GM21619 (cell line): ENCODE results near the gene MTMR1.

Experiments used
- ATAC-seq: cut with Tn5 transposase; IDR thresholded peaks from one replicate; pipeline ENCODE4 v1.9.1; 2021; ENCODE audit not compliant: unreplicated experiment

MTMR1 gene

DNA sequence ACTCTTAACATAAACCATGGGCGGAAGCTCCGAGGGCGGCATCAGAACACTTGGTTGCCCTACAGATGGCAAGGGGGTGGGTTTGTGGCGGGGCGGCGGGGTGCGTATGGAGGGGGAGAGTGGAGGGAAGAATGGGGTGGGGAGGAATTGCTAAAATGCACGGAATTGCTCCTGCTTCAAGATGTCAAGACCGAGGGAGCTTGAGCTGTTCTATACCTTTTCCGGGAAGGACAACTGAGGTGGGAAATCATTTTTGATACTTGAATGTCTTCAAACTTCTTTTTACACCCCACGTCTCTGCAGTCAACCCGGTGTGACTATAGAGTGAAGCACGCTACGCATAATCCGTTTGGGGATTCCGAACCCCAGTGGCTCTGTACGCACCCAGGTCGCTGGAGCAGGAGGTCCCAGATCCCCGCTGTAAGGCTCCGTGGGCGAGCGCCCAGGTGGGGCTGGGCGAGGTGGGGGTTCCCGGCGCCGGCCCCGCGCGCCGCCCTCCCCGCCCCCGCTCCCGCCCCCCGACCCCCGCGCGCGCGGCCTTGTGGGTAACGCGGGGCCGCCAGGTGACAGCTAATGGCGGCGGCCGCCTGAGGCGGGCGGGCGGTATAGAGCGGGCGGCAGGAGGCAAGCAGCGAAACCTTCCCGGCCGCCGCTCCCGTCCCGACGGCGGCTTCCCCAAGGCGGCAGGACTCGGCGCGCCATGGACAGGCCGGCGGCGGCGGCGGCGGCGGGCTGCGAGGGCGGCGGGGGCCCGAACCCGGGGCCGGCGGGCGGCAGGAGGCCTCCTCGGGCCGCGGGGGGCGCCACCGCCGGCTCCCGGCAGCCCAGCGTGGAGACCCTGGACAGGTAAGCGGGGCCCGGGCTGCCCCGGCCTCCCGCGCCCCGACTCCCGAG lies at the start of gene MTMR1:
Gene MTMR1 (plus strand): TSS at position 566 of the 894 bp plus-strand sequence. CDS start 135 bp downstream, at position 701.
- peak; percentile 45 for ATAC-seq

DNA sequence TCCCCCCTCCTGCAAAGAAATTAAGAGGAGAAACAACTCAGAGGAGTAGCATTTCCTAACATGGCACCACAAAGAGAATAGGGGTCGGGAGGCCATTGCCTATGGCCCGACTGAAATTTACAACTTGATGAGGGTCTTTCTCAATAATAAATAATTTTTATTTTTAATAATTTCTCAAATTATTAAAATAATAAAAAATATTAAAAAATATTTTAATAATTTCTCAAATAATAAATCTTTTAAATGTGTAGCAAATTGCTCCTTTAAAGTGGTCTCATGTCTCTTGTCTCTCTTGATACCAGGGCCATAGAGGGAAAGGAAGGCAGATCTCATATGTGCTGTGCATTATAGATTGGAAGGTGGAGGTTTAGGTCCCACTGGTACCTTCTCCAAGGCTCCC lies 49.2 kb upstream of the MTMR1 start:
- ATAC-seq = no peak

DNA sequence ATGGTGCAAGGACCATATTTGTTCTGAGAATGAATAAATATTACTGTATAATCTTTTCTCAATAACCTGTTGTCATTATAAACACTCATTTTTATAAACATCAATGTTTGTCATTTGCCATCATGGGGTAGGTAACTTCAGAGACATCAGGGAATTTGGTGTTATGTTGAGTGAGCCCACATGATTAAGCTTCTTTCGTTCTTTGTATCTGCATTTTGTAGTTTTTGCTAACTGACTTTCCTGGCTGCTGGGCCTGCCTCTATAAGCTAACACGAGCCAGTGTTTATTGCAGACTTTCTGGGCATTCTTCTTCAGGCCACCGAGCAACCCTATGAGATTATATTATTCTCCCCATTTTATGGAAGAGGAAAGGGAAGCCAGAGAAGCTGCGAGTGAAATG lies 48.8 kb upstream of the MTMR1 start:
- no peak for ATAC-seq

DNA sequence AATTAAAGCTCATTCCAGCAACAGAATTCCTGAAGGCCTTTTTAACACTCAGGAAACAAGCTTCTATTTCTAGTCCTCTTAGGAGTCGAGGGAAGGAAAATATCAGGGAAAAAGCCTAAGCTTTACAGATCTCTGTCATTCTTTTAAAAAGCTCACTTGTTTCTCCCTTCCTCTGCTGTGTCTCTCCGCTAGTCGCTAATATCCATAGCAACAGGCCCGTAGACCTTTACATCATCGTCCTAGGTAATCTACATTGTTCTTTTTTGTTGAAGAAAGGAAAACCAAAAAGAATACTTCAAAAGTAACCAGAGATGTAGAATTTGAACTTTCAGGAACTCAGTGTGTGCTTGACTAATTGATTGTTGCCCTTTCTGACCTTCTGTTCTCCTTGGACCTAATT lies 45.9 kb upstream of the MTMR1 start:
- no peak for ATAC-seq

DNA sequence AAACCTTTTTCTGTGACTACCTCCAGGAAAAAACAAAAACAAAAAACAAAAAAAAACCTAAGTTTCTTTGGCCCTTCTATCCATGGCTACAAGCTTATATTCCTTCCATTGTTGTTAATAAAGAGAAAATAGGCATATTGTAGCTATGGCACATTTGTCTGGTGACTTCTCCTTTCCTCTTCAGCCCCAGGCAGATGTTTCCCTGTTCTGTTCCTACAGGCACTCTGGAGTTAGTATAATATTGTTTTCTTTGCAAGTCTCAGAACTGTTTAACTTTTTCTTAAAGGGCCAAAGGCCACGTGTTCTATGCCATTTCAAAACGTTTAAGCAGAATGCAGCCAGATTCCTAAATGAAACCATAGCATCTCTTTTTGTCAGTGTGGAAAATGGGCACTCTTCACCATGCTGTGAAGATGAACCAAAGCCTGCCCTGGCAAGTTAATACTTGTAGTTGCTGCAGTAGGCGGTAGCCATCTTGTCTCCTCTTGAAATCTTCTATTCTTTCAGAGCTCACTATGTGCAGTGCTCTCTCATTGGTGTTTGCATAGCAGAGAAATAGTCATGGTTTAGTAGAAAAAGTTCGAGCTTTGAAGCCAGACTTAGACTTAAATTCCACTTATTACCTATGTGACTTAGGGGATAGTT lies 44.8 kb upstream of the MTMR1 start:
- ATAC-seq = no peak

DNA sequence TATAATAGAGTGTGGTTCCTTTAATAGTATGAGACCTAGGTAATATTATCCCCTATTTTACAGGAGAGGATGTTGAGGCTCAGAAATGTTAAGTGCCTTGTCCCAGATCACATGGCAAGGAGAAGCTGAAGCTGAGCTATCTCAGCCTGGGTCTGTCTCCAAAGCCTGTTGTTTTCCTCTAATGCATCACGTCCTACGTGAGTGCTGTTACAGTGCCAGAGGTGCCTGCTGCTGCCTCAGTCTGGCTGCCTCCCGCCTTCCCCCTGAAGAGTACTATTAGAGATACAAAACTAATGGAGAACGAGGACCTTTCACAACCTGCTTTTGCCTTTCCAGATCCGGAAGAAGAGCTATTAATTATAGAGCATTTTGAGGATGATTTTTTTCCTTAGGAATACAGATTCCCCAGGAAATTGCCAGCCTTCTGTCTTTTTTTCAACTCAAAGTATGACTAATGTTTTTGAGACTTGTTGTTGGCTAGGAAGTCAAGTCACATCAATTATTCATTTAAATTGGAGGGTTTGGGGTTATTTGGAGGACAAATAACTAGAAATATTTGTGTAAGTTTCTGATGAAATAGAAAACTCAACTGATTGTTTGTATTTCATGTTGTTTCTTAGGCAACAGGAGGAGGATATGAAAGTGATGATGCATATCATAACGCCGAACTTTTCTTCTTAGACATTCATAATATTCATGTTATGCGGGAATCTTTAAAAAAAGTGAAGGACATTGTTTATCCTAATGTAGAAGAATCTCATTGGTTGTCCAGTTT lies 43.9 kb upstream of the MTMR1 start:
- ATAC-seq = no peak

DNA sequence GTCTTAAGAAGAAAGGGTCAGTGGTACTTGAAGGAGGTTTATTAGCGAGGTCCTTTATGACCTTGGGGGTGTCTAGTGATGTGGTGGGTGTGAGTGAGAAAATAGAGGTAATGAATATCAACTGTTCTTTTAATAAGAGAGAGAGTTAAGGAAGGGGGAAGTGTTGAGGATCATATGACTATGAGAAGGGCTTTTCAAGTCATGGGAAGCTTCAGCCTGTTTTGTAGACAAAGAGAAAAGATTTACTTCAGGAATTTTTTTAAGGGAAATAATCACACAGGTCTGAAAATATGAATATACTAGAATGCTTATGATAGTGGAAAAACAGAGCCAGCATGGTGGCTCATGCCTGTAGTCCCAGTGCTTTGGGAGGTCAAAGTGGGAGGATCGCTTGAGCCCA lies 41.3 kb upstream of the MTMR1 start:
- no peak for ATAC-seq

DNA sequence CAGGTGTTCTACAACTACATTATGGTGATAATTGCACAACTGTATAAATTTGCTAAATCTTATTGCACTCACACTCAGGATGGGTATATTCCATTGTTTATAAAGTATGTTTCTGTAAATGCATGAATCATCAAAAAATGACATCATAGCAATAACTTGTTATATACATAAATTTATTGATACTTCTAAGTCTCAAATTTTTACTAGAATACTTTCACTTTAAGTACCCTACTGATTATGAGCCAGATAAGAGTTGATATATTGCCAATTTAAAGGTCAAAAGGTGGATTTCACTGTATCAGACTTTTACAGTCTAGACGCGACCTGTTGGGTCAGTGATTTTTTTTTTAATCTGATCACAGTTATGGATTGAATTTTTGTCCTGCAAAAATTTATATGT lies 37.4 kb upstream of the MTMR1 start:
- no peak for ATAC-seq

DNA sequence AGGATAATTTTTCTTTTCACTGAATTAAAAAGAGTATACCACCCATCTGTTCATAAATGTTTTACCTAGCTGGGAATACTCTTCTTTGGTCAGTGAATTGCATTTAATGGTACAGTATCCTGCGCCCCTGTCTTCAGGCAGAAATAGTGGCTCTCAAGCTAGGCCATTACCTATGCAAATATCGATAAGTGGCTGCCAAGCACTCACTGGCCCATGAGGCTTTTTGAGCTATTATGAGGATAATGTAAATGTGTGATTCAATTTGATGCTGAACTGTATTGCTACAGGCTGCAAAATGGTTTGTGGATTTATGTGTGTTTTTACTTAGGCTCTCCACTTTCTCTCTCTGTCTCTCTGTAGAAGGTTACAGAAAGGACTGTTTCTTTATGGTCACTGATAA lies 30.1 kb upstream of the MTMR1 start:
- no peak for ATAC-seq

DNA sequence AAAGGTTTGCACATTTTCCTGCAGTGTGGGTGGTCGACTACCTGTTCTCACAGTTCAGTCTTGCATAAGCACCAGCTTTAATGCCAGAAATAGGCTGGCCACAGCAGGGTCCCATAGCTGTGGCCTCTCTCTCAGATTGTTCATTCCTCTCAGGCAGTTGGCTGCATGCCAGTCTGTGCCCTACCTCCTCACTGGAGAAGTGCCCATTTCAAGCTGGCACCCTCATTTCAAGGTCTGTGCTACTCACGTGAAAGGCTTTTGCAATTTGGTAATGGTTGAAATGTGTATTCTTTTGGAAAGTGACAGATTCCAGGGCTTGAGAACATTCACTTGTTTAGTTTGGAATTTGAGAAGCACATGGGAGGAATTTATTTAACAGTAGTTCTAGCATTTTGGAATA lies 28.9 kb upstream of the MTMR1 start:
- ATAC-seq = no peak

DNA sequence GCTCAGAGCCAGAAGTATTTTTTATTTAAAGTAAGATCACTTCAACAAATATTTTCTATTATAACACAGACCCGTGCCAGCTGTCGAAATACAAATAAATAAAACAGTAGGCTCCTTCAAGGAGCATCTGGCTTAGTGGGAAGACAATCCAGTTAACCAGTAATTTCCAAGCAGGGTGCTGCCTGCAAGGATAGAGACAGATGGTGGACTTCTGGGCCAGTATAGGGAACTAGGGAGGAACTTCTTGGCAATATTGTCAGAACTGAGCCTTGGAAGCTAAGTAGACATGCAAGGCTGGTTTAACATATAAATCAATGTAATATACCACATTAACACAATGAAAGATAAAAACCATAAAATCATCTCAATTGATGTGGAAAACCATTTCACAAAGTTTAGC lies 17.0 kb upstream of the MTMR1 start:
- no peak for ATAC-seq

DNA sequence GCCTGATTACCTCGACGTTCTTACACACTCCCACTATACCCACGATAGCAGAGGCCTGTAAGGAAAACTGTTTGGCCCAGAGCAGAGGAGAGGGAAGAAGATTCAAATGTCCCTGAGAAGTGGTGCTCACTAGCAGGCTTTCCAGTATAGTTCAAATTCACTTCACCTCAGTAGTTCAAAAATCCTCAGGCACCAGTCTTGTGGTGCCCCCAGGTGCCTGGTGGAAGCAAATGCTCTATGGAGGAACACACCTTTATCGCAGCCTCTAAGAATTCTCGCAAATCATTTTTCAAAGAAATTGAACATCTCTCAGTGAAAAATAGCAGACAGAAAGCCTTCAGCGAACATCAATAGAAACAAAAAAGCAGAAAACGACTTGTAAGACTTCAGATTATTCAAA lies 12.2 kb upstream of the MTMR1 start:
- no peak for ATAC-seq

DNA sequence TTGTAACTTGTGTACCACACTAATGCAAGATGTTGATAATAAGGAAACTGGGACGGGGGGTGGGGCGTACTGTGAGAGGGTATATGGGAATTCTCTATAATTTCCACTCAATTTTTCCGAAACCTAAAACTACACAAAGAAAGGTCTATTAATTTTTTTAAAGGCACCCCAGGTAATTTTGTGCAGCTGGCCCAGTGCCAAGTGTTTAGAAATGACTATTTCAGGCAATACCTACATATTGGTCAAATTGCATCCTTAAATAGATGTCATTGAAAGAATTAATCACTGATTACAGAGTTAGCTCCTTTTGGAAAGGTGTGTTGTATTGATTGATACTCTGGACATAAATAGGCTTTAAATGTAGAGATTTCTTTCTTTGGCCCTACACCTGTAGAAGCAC lies 10.1 kb upstream of the MTMR1 start:
- ATAC-seq = no peak

DNA sequence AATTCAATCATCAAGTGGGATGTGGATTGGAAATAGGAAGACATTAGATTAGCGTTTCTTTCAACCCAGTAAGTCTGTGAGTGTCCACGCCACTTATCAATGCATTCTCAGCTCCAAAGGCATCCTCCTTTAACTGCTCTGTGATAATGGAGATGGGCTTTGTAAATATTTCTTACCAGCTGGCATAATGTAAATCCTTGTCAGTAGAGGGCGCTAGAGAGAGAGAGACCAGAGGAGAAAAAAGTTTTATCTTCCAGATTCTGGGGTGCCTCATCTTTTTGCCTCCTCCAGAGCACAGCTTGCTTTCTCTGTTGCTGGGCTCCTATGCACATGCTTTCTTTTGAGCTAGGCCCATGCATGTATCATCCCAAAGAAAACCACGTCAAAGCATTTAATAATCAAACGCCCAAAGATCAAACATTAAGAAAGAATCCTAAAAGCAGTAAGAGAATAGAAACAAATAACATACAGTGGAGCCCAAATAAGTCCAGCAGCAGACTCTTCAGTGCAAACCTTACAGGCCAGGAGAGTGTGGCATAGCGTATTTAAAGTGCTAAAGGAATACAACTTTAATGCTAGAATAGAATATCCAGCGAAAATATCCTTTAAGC lies 9.6 kb upstream of the MTMR1 start:
- ATAC-seq = no peak

DNA sequence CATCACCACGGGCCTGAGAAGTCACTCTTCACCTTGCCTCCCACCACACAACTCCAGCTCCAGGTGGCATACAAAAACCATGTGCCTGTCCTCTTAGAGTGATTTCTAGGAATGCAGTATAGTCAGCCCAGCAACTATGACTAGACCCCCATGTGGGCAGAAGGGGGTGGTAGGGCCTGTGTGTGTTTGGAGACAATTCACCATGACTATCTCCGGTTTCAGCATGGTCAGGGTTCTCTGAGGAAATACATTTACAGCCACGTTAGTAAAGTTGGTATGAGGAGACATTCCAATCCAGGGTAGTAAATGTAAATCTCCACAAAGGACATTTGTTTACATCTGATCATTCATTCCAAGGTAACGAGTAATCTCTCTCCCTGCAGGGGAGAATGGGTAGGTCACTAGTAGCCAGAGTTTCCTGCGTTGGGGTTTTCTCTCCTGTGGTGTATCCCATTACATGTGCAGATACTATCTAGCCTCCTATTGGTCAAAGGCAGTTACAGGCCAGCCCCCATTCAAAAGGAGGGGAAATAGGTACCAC lies 4.2 kb upstream of the MTMR1 start:
- no peak for ATAC-seq

DNA sequence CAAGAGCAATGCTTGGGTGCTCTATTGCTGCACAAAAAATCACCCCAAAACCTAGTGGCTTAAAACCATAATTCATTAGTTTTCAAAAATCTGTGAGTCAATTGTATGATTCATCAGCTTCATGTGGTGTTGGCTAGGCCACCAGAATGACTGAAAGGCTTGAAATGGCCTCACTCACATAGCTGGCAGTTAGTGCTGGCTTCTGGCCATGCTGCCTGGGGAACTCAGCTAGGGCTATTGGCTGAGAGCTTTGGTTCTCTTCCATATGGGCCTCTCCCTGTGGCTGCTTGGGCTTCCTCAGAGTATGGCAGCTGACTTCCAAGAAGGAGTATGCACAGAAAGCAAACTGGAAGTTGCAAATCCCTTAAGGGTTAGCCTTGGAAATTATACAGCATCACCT lies 3.1 kb upstream of the MTMR1 start:
- ATAC-seq = no peak

DNA sequence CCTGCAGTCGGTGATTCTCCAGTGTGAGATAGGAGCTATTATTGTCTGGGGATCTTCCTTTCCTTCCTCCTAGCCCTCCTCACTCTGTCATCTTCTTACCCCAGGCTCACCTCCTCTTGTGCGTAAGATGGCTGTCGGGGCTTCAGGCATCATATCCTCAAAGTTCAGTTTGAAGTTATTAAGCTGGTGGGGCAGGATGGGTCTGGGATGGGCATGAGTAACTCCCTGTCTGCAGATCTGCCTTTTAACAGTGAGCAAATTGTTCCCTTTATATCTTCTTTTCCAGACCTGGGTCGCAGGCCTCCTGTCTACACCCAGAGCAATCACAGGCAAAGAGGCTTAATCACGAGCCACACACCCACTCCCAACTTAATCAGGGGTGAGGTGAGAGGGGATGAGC lies 900 bp upstream of the MTMR1 start:
- no peak for ATAC-seq

DNA sequence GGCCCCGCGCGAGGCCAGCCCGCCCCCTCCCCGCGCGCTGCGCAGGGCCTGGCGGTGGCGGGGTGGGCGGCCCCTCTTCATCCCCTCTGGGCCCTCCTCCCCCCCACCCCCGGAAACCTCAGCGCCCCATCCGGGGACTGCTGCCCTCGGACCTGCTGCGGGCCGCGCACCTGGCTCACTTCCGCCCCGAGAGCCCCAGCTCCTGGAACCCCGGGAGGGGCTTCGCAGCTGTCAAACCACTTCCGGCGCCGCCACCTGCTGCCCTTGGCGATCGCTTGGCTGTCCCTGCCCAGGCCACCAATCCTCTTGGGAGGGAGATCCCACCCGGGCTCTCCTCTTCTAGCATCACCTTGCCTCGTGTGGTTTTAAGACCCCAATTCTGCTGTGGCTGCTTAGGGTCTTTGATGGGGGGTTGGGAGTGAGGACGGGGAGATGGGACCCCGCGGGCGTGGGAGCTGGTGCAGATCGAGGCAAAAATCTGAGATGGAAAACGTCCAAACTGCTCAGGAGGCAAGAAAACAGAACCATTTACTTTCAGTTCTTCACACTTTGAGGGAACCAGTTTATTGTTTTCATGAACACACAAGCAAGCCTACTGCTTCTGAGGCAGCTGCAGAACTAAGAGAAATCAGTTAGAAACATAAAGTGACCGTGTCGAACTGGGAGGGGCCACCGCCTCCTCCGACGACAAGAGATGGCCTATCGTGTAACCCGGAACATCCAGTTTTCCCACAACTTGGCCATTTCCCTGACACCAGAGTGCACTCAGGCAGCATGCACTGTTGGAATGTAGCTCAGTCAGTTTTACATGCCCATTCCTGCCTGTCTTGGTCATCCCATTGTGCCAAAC lies 754 bp downstream of the MTMR1 start:
- peak; percentile 69 for ATAC-seq

DNA sequence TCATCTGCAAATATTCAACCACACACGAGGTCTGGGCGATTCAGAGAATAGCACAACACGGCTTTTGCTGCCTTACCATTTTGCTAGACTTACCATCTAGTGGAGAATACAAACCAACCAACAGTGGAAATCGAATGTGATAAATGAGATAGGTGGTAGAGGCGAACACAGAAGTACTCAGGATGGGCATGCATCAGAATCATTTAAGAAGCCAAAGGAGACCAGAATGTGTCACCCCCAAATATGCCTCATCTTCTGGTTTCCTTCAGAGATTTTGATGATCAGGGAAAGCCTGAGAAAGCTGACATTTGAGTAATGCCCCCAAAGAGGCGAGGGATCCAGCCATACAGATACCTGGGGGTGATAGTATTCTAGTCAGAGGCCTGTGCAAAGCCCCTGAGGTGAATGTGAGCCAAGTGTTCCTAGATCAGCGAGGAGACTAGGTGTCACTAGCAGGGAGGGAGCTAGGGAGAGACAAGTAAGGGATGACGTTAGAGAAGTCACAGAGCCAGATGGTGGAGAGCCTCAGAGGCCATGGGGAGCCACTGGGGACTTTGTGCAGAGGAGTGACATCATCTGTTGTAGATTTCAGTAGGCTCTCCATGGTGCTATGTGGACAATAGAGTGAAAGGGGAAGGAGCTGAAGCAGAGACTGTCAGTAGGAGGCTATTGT lies 1.7 kb downstream of the MTMR1 start:
- ATAC-seq = no peak

DNA sequence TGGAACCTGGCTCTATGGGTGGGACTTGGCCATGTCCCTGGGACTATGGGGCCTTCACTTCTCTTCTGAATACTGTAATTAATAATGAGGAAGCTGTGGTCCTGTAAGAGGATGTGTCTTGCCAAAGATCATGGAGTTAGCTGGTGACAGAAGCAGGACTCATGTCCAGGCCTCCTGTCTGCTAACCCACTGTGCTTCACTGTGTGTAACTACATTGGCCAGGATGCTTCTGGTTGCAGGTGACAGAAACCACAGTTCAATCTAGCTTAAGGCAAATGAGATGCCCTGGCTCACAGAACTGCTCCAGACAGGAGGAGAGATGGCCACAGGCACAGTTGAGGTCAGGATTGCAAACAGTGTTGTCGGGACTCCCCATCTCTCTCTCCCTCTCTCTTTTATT lies 3.1 kb downstream of the MTMR1 start:
- ATAC-seq = no peak
